Ovary (tissue), 3 donors: Measurements from ENCODE around the gene STK24.

Experiments
- CTCF ChIP-seq, 3 donors: fragments of 450-650 bp in 2 of 3; fragments of 200-600 bp in 1 of 3; IDR thresholded peaks; one replicate each; pipeline versions ENCODE4 v1.5.1 to v1.8.0; 2016 to 2022; ENCODE audit warnings: antibody characterized with exemption in 3 of 3, mild to moderate bottlenecking in 1 of 3
- POLR2A ChIP-seq: fragments of 450-650 bp; IDR thresholded peaks from one replicate; pipeline ENCODE4 v1.6.1; 2017; ENCODE audit warnings: antibody characterized with exemption, mild to moderate bottlenecking, moderate library complexity
- donor health status: DM: no; HTN: no; CAD: no.

GRCh38 chr13:98436233-98436910, 140.5 kb downstream of the STK24 start:
- no peak for TF ChIP-seq CTCF (IDR thresholded peaks at IDR 0.05)
- TF ChIP-seq POLR2A, result no peak
